GM19438 (cell line): Measurements from ENCODE around the gene GRIA3.
"Not testable (repeated sequence)": the region's sequence is repeated elsewhere in the genome, so short reads cannot be mapped to it uniquely, and the experiment has no call there.

Experiments used
- ATAC-seq: cut with Tn5 transposase; IDR thresholded peaks from one replicate; pipeline ENCODE4 v1.9.1; 2021; ENCODE audit warnings: low read depth; ENCODE audit not compliant: unreplicated experiment

The GRIA3 gene

GRCh38 chrX:123513585-123514278, 329.7 kb downstream of the GRIA3 start:
- no peak for ATAC-seq

- not testable (repeated sequence) for ATAC-seq
Measured at GRCh38 chrX:123514279-123514640, 330.2 kb downstream of the GRIA3 start.

- ATAC-seq, result no peak
Measured at GRCh38 chrX:123518791-123519190, 334.7 kb downstream of the GRIA3 start.

GRCh38 chrX:123525123-123525725, 341.1 kb downstream of the GRIA3 start:
- ATAC-seq, result no peak

- ATAC-seq, result not testable (repeated sequence)
Measured at GRCh38 chrX:123530726-123531125, 346.6 kb downstream of the GRIA3 start.
